SK-N-MC (cell line): ENCODE data around the gene NGF.

Experiments used
- EZH2 ChIP-seq: fragments of 200-600 bp; sonication (generic); IDR thresholded peaks from one replicate; pipeline ENCODE4 v1.6.1; 2017; ENCODE audit warnings: antibody characterized with exemption
- FOXP2 ChIP-seq: optimal IDR thresholded peaks from 2 replicates; pipeline ENCODE3; 2011; ENCODE audit warnings: mild to moderate bottlenecking, moderate library complexity; ENCODE audit not compliant: insufficient read depth; ENCODE audit errors: extremely low read length, control extremely low read depth
- POLR2AphosphoS5 ChIP-seq: IDR thresholded peaks from 2 replicates; pipeline ENCODE4 v1.6.1; 2012; ENCODE audit warnings: mild to moderate bottlenecking, low read depth, low read length, borderline replicate concordance

DNA sequence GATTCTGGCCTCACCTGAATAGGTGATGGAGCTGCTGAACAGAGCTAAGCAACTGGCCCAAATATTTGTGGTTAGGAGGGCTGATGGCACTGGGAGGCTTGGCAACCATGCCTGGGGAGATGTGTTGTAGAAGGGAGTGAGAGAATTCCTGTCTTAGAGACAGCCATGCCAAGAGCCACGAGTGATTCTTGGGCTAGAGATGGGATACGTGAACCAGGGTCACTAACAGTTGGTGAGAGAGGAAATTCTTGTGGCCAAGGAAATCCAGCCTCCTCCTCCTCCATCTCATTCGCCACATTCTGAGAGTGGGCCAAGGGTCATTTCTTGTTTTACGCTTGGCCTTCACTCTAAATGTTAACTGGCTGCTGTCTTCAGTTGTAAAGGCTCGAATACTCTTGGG is 46.3 kb downstream of the NGF start:
- TF ChIP-seq EZH2 (no peak), POLR2AphosphoS5 (no peak), FOXP2 (no peak)
